DND-41 (cell line): ENCODE measurements around the gene BBS9.
"Not testable (repeated sequence)": the region's sequence is repeated elsewhere in the genome, so short reads cannot be mapped to it uniquely, and the experiment has no call there.

Experiments
- ATAC-seq: fragments of 200-7000 bp; cut with Tn5 transposase; 3 replicates; pipeline ENCODE4 v1.9.1; 2021; ENCODE audit warnings: low read depth; ENCODE audit not compliant: insufficient read depth
- DNase-seq: peaks from one replicate; pipeline ENCODE4 v3.0.0-alpha.2; 2020
- H2AFZ ChIP-seq: 2 replicates; pipeline ENCODE4 v1.6.0; 2012; ENCODE audit warnings: low read depth, low read length
- H3K27ac ChIP-seq: 2 replicates; pipeline ENCODE4 v1.5.1; 2012; ENCODE audit warnings: low read length, inconsistent platforms
- H3K27me3 ChIP-seq: fragments of 200-600 bp; sonication (generic); 2 replicates; pipeline ENCODE4 v1.6.0; 2012; ENCODE audit warnings: low read length, mild to moderate bottlenecking, inconsistent platforms; ENCODE audit not compliant: insufficient read depth, poor library complexity
- H3K36me3 ChIP-seq: 2 replicates; pipeline ENCODE4 v1.5.1; 2012; ENCODE audit warnings: low read length, inconsistent platforms; ENCODE audit not compliant: insufficient read depth
- H3K4me1 ChIP-seq: 2 replicates; pipeline ENCODE4 v1.5.1; 2012; ENCODE audit warnings: mild to moderate bottlenecking, low read length; ENCODE audit not compliant: insufficient read depth
- H3K4me2 ChIP-seq: 2 replicates; pipeline ENCODE4 v1.6.0; 2012; ENCODE audit warnings: mild to moderate bottlenecking, moderate library complexity, low read length, inconsistent platforms; ENCODE audit not compliant: insufficient read depth
- H3K4me3 ChIP-seq, 2 experiments: fragments of 200-600 bp in 1 of 2; shearing (Covaris generic) in 1 of 2; 2 replicates each; pipeline ENCODE4 v1.5.1; 2012 to 2016; ENCODE audit warnings: inconsistent platforms in 2 of 2, low read length in 2 of 2, mild to moderate bottlenecking in 2 of 2, low read depth in 1 of 2, moderate library complexity in 1 of 2
- H3K79me2 ChIP-seq: 2 replicates; pipeline ENCODE4 v1.6.0; 2012; ENCODE audit warnings: low read length, inconsistent platforms; ENCODE audit not compliant: insufficient read depth
- H3K9ac ChIP-seq: 2 replicates; pipeline ENCODE4 v1.6.0; 2012; ENCODE audit warnings: low read depth, mild to moderate bottlenecking, inconsistent platforms, low read length, moderate library complexity
- H3K9me3 ChIP-seq: 2 replicates; pipeline ENCODE4 v1.5.1; 2012; ENCODE audit warnings: low read length, moderate library complexity, mild to moderate bottlenecking, inconsistent platforms; ENCODE audit not compliant: insufficient read depth, severe bottlenecking
- H4K20me1 ChIP-seq: 2 replicates; pipeline ENCODE4 v1.6.0; 2012; ENCODE audit warnings: low read length; ENCODE audit not compliant: insufficient read depth
- EZH2 ChIP-seq: IDR thresholded peaks from 3 replicates; pipeline ENCODE4 v1.6.1; 2012; ENCODE audit warnings: borderline replicate concordance, low read depth, mild to moderate bottlenecking, moderate library complexity, low read length, inconsistent platforms; ENCODE audit not compliant: severe bottlenecking
- TF ChIP-seq, protein P1 (sequence below): IDR thresholded peaks from 2 replicates; pipeline ENCODE4 v1.5.1; 2012; ENCODE audit warnings: borderline replicate concordance, low read length, moderate library complexity, mild to moderate bottlenecking; ENCODE audit not compliant: poor library complexity, severe bottlenecking; ENCODE audit errors: extremely low read depth

Gene BBS9

DNA sequence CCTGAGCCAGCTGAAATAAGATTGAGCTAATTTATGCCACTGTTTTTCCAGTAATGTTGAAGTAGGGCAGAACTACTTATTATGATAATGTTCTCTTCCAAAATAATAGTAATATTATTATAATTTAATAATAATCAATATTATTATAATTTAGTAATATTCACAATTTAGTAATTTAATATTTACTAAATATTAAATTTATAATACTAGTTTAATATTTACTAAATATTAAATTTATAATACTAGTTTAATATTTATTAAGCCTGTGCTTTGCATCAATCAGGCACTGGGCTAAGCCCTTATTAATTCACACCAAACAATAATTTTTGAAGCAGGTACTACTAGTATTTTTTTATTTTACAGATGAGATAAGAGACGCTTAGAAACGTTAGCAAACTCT, 170.1 kb downstream of the BBS9 start:
- Histone ChIP-seq H4K20me1 (no peaks in the 10 kb centered on the region), H3K79me2 (no peaks in the 10 kb centered on the region), H2AFZ (no peak overlapping the region), H3K9me3 (peaks cover 13% of the 10 kb centered on the region), H3K27me3 (no peaks in the 10 kb centered on the region), H3K27ac (no peak overlapping the region), H3K4me1 (no peaks in the 10 kb centered on the region), H3K9ac (no peak overlapping the region), H3K36me3 (no peaks in the 10 kb centered on the region), H3K4me3 (no peak overlapping the region), H3K4me2 (no peak overlapping the region)
- no peak for TF ChIP-seq EZH2
- TF ChIP-seq, protein P1, sequence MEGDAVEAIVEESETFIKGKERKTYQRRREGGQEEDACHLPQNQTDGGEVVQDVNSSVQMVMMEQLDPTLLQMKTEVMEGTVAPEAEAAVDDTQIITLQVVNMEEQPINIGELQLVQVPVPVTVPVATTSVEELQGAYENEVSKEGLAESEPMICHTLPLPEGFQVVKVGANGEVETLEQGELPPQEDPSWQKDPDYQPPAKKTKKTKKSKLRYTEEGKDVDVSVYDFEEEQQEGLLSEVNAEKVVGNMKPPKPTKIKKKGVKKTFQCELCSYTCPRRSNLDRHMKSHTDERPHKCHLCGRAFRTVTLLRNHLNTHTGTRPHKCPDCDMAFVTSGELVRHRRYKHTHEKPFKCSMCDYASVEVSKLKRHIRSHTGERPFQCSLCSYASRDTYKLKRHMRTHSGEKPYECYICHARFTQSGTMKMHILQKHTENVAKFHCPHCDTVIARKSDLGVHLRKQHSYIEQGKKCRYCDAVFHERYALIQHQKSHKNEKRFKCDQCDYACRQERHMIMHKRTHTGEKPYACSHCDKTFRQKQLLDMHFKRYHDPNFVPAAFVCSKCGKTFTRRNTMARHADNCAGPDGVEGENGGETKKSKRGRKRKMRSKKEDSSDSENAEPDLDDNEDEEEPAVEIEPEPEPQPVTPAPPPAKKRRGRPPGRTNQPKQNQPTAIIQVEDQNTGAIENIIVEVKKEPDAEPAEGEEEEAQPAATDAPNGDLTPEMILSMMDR: no peak
- ATAC-seq (no peak), DNase-seq (no peak)

DNA sequence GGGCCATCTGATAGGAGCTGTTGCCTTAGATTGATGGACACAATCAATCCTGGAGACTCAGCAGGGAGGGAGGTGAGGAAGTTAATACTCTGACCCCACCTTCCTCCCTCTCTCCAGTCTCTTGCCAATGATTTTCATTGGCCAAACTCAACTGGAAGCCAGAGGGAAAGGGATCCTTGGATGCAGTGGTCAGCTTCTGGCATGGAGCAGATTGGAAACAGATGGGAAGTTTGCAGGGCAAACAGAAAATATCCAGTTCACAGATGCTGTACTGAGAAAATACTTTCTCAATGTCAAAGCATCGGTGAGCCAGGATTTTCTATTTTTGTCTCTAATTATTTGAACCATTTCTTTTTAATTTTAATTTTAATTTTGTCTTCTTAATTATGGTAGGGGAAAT, 170.8 kb downstream of the BBS9 start:
- no peaks in the 10 kb centered on the region for H3K36me3 ChIP-seq
- H3K27me3 ChIP-seq: no peaks in the 10 kb centered on the region
- no peak overlapping the region for H3K4me3 ChIP-seq
- no peaks in the 10 kb centered on the region for H3K79me2 ChIP-seq
- no peaks in the 10 kb centered on the region for H4K20me1 ChIP-seq
- H3K4me2 ChIP-seq: no peak overlapping the region
- no peak for TF ChIP-seq EZH2
- TF ChIP-seq, protein P1: no peak
- DNase-seq: no peak
- ATAC-seq: no peak
- no peak overlapping the region for H3K9ac ChIP-seq
- peaks cover 13% of the 10 kb centered on the region for H3K9me3 ChIP-seq
- H3K27ac ChIP-seq: no peak overlapping the region
- no peak overlapping the region for H2AFZ ChIP-seq
- H3K4me1 ChIP-seq: no peaks in the 10 kb centered on the region

DNA sequence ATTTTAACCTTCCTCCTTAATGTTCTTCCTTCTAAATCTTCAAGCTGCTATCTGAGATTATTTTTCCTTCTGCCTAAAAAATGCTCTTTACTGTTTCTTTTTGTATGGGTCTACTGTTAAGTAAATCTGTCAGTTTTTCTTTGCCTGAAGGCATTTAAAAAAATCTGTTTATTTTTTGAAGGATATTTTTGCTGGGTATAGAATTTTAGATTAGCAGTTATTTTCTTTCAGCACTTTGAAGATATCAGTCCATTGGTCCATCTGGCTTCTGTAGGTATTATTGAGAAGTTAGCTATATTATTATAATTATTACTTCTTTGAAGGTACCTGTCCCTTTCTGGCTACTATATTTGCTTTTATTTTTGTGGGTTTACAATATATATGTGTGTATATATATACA, 171.4 kb downstream of the BBS9 start:
- no peaks in the 10 kb centered on the region for H3K27me3 ChIP-seq
- TF ChIP-seq, protein P1: no peak
- TF ChIP-seq EZH2: no peak
- H3K9me3 ChIP-seq: peaks cover 13% of the 10 kb centered on the region
- H3K79me2 ChIP-seq: no peaks in the 10 kb centered on the region
- no peaks in the 10 kb centered on the region for H3K36me3 ChIP-seq
- DNase-seq (no peak), ATAC-seq (no peak)
- H3K9ac ChIP-seq: no peak overlapping the region
- H2AFZ ChIP-seq: no peak overlapping the region
- no peak overlapping the region for H3K4me3 ChIP-seq
- no peak overlapping the region for H3K4me2 ChIP-seq
- H4K20me1 ChIP-seq: no peaks in the 10 kb centered on the region
- no peak overlapping the region for H3K27ac ChIP-seq
- H3K4me1 ChIP-seq: no peaks in the 10 kb centered on the region

DNA sequence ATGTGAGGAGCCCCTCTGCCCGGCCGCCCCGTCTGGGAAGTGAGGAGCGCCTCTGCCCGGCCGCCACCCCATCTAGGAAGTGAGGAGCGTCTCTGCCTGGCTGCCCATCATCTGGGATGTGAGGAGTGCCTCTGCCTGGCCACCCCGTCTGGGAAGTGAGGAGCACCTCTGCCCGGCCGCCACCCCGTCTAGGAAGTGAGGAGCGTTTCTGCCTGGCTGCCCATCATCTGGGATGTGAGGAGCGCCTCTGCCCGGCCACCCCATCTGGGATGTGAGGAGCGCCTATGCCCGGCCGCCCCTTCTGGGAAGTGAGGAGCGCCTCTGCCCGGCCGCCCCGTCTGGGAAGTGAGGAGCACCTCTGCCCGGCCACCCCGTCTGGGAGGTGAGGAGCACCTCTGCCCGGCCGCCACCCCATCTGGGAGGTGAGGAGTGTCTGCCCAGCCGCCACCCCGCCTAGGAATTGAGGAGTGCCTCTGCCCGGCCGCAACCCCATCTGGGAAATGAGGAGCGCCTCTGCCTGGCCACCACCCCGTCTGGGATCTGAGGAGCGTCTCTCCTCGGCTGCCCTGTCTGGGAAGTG, 174.7 kb downstream of the BBS9 start:
- not testable (repeated sequence) for H3K4me3 ChIP-seq, H3K4me1 ChIP-seq, H4K20me1 ChIP-seq, H3K36me3 ChIP-seq, H3K9ac ChIP-seq, ATAC-seq, H3K27ac ChIP-seq, DNase-seq, H3K4me2 ChIP-seq, H3K27me3 ChIP-seq, H3K79me2 ChIP-seq, H2AFZ ChIP-seq
- H3K9me3 ChIP-seq: peaks cover 13% of the 10 kb centered on the region
